ENCODE measurements around the gene PCDH15.

Gene PCDH15

GRCh38 chr10:54702583-54703485 is 98.2 kb downstream of the PCDH15 start:
- no peak for DNase-seq

DNA sequence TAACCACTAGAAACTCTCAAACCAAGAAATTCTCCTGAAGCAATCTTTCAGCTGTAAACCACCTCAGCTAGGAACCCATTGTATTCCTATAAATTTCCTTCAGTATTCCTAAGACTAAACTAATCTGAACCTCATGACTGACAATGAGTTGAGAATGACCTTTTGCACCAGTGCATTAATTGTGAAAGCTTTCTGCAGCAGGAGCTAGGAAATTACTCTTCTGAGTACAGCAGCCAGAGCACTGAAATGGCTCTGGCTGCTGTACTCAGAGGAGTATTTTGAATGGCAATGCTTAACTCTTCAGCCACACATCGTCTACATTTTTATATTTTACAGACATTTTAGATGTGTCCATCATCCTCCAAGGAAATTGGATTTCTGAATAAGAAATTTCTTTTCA is 109.7 kb downstream of the PCDH15 start:
- DNase-seq, result no peak

GRCh38 chr10:54682554-54682953 is 118.5 kb downstream of the PCDH15 start:
- no peak for DNase-seq

DNA sequence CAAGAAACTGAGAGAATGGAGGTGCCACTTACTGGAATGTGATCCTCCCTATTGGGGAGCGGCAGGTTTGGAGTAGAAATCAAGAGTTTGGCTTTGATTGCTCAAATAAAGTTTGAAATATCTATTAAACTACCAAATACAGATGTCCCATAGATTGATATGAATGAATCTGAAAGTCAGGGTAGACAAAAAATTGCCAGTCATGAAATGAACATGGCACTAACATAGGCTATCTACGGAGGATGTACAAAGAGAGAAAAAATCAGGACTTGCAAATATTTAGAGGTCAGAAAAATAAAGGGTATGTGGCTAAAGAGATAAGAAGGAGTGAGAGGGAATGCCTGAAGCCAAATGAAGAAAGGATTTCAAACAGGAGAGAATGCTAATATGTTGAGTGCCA is 119.9 kb downstream of the PCDH15 start:
- no peak for DNase-seq

GRCh38 chr10:54667136-54667535 is 133.9 kb downstream of the PCDH15 start:
- no peak for DNase-seq

DNA sequence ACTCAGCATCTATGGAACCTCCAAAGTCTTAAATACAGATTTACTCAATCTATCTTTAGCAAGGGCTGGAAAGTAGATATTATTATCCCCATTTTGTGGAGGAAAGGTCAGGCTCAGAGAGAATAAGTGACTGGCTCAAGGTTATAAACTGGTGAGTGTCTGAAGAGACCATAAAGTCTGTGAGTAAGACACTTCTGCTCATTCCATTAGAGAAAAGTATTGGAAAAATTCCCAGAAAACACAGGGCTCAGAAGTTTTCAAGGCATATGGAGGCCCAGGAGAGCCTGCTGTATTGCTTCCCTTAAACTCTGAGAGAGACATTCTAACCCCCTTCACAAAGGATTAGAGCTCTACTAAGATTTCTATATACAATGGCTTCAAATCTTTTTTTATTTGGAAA is 134.8 kb downstream of the PCDH15 start:
- no peak for DNase-seq

DNA sequence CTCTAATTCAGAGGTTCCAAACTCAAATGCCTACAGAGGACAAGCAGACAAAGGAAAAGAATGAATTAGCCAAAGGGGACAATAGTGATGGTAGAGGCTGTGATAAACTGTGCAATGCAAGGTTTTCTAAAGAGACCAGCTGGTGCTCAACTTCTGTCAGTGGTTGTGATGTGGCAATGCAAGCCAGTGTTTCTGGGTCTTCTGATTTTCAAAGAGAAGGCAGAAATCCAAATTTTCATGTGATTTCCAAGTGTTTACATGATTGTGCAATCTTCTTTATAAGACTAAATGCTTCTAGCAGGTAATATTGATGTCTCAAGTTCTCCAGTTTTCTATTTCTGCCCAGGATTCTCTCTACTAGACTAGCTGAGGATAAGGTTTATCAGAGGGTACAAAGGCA is 135.9 kb downstream of the PCDH15 start:
- no peak for DNase-seq

DNA sequence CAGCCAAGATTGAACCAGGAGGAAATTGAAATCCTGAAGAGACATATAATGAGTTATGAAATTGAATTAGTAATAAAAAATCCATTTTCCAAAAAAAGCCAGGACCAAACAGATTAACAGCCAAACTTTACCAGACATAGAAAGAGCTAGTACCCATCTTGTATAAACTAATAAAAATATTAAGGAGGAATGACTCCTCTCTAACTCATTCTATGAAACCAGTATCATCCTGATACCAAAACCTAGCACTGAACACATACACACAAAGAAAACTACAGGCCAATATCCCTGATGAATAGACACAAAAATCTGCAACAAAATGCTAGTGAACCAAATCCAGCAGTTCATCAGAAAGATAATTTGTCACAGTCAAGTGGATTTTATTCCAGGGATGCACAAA is 140.6 kb downstream of the PCDH15 start:
- no peak for DNase-seq

- no peak for DNase-seq
These were observed 144.4 kb downstream of the PCDH15 start for GRCh38 chr10:54656643-54657042.

DNA sequence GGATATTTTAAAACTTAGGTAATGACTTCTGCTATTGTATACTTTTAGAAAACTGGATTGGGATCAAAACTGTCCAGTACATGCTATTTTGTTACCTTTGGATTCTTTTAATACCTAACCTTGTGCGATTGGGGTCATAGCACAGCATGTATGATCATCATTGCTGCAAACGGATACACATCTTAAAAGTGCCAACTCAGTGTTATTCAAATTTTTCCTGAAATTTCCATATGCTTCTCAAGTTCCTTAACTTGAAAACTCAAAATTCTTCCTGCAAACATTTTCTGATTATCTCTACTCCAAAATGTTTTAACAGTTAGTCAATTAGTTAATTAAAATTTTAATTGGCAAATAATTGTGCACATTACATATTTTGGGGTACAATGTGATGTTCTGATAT is 147.5 kb downstream of the PCDH15 start:
- DNase-seq, result no peak

GRCh38 chr10:54650547-54650946 is 150.5 kb downstream of the PCDH15 start:
- DNase-seq, result no peak

GRCh38 chr10:54622017-54622416 is 179.0 kb downstream of the PCDH15 start:
- peak; percentile 59 for DNase-seq

GRCh38 chr10:54620352-54620751 is 180.7 kb downstream of the PCDH15 start:
- no peak for DNase-seq

DNA sequence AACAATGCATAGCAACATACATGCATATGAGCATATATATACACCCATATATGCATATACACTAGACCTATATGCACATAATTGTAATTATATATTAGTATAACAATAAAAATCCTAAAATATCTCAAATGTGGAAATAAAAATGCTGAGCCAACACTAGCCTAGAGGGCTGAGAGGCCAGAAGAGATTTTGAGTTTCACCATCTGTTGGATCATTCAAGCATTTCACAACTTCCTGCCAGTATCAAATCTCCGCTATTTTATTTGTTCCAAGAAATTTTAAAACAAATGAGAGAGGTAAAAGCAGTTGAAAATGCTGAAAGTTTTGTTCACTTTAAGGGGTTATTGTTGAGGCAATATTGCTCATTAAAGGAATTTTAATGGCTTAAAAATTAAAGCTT is 187.0 kb downstream of the PCDH15 start:
- DNase-seq, result no peak

DNA sequence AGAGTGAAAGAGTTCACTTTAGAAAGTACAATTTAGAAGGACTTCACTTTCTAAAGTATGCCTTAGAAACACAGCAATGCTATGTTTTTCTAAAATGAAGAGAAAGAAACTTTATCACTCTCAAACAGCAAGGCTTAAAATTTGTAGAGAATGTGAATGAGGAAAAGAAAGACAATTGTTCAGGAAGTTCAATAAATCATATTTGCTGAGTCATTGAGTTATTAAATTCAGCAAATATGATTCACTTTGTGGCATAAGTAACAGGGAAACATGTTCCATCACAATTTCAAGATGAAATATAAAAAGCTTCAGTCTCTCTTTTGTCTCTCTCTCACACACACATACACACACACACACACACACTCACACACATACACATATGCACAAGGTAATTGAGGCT is 187.9 kb downstream of the PCDH15 start:
- DNase-seq, result no peak

- DNase-seq, result no peak
These were observed 191.6 kb downstream of the PCDH15 start for GRCh38 chr10:54609423-54609822.

DNA sequence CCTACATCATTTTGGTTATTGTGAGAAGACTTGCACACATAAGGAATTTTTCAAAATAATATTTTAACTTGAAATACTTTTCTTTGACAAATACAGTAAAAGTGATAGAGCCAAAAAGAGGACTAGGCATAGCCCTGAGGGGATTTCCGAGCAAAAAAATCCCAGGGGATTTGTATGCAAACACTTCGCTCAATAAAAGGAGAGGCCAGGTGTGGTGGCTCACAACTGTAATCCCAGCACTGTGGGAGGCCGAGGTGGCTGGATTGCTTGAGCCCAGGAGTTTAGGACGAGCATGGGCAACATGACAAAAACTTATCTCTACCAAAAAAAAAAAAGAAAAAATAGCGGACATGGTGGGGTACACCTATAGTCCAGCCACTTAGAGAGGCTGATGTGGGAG is 193.0 kb downstream of the PCDH15 start:
- DNase-seq, result no peak

GRCh38 chr10:54594289-54594688 is 206.7 kb downstream of the PCDH15 start:
- DNase-seq, result no peak

DNA sequence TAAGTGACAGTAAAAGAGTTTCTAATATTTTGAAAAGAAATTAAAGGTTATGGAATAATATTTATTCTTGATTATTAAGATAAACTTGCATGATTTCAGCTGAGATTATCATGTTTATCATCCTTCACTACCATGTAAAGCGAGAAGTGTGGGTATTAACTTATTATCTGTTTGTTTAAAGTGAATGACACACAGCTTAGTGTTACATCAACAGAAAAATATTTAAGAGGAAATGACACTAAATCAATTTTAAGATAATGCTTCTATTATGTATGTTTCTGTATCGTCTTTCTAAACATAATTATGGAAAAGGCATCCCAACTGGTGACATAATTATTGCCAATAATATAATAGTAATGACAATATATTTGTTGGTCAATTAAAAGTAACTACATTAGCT is 213.1 kb downstream of the PCDH15 start:
- DNase-seq, result no peak

- DNase-seq, result no peak
These were observed 215.5 kb downstream of the PCDH15 start for GRCh38 chr10:54585572-54585971.

DNA sequence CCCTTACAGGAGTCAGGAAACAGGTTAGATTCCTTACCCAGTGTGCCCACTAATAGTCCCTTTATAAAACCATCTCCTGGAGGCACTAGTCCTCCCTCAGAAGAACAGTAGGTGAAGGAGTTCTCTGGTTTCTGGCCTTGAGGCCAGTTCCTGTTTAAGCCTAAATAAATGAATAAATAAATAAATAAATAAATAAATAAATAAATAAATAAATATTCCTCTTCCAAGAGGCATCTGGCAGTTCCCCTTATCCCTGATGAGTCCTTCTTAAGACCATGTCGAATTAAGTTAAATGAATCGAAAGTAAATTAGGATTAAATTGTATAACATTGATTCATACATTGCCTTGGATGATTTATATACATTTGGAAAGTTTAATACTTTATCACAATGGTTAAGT is 223.3 kb downstream of the PCDH15 start:
- DNase-seq, result no peak

DNA sequence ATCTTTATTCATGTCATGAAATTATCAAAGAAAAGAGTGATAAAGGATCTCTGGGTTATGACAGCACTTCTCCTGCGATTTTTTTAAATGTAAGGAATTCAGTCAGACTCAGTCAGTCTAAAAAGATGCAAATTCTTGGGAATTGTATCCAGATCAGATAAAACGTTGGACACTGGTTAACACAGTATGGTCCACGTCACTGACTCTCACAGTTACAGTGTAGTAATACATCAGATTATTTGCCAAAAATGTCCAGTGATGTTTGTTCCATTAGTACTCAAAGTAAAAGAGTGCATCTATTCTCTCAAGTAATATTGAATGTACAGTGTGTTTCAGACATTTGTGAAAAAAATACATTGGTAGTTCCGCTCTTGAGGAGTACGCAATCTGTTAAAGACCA is 224.5 kb downstream of the PCDH15 start:
- DNase-seq, result no peak

DNA sequence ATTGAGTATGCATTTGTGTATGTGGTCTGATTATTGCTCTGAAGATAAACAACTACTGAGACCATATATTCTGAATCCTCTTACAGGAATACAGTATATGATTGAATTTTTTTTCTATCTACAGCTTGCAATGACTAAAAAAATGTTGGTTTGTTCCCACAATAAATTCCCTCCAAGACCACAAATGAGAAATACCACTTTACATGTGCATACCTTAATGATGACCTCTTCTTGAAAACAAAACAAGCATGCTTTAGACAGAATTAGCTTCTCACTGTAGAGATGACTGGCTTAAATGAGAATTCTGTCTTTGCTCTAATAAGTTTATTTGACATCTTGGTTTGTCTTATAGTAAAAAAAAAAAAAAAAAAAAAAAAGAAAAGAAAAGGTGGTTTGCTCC is 241.5 kb downstream of the PCDH15 start:
- no peak for DNase-seq

GRCh38 chr10:54554028-54554427 is 247.0 kb downstream of the PCDH15 start:
- no peak for DNase-seq

GRCh38 chr10:54550016-54550415 is 251.0 kb downstream of the PCDH15 start:
- no peak for DNase-seq
